ENCODE measurements around the gene ACR.
"Not testable (repeated sequence)": the region's sequence is repeated elsewhere in the genome, so short reads cannot be mapped to it uniquely, and the experiment has no call there.

The ACR gene

DNA sequence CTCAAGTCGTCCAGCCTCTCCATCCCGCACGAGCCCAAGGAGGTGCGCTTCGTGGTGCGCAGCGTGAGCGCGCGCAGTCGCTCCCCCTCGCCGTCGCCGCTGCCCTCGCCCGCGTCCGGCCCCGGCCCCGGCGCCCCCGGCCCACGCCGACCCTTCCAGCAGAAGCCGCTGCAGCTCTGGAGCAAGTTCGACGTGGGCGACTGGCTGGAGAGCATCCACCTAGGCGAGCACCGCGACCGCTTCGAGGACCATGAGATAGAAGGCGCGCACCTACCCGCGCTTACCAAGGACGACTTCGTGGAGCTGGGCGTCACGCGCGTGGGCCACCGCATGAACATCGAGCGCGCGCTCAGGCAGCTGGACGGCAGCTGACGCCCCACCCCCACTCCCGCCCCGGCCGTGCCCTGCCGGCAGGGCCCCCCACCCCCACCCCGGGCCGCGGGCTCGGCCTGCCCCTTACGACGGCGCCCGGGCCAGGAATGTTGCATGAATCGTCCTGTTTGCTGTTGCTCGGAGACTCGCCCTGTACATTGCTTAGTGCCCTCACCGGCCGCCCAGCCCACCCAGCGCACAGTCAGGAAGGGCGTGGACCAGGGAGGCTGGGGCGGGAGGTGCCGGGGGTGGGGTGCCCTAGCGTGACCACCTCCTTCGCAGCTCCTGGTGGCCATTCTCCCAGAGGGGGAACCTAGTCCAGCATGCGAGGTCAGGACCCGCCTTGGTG is 6.9 kb upstream of the ACR start:
- in situ Hi-C loops (cut with HindIII; ENCODE audit: low sequenced_read_pairs) = no loop called here

DNA sequence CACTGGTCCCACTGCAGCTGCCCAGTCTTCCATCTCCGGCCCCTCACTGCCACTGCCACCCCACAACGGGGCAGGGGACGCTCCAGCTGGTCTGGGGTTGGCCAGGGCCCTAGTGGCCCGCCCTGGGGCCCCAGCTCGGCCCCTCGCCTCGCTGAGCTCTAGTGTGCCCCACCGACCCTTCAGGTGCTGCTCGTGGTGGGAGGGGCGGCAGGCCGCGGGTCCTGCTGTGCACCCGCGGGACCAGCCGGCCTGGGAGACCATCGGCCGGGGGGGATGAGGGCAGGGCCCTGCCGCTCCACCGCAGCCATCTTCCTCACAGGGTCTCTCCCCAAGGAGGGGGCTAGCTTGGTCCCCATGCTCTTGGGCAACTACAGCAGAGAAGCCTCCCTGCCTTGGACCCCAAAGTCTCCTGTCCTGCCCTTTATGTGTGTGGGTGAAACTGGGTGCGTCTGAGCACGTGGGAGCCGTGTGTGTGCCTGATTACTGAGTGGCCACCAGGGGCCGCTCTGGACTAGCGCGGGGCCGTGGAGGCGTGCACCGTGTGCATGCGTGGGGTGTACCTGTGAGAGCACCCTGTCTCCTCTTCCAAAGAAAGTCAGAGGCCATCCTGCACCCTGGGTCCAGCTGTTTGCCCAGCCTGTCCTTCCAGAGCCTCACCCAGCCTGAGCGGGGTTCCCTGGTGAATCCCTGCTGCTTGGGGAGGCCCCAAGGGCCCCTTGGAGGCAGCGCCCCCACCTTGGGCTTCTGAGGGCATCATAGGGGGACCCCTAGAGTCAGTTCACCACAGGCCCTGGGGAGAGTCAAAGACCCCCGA is 6.0 kb upstream of the ACR start:
- in situ Hi-C loops (cut with HindIII; ENCODE audit: low sequenced_read_pairs) = no loop called here

DNA sequence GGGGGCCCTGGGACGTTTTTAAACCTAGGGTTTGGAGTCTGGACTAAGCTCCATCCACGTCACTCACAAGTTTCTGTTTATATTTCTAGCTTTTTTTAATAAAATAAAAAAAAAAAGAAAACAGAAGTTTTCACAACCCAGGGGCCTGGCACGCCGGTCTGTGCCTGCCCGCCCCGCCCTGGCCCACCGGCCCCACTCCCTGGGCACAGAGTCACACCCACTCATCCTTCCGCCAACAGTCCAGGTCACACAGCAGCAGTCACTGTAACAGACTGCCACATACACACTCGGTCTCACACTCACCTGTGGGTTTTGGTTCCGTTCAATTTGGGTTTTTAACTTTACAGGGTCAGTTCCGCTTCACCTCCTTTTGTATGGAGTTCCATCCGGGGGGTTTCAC is 5.3 kb upstream of the ACR start:
- in situ Hi-C loops (cut with HindIII; ENCODE audit: low sequenced_read_pairs) = no loop called here

DNA sequence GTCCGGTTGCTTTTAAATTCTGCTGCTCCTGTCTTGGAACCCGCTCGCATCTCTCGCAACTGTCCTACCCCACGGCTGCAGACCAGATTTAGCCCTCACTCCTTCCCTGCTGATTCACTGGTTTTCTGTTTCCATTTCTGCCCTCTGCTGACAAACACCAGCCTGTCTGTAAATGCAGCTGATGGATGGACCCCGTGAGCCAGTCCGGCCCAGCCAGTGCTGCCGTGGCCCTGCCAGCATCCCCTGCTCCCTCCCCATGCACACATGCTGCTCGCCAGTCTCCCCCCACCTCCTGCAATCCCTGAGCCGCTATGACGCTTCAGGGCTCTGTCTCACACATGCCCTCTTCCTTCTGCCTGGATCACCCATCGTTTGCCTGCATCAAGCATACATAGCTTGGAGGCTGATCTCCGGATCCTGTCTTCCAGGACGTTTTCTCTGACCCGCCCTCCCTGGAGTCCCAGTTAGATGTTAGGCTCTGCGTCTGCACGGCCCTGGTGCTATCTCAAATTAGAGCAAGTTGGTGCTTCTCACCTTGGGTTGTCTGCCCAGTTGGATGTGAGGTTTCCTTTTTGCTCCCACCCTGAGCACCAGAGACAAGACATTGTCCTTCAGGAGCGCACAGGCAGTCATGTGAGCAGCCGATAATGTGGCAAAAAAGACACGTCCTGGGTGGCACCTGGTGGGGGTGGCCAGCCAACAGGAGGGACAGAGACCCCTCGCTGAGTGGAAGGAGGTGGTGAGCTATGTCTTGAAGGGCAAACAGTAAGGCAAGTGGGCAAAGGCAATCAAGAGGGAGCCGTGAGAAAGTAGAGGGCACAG is 4.3 kb upstream of the ACR start:
- in situ Hi-C loops (cut with HindIII; ENCODE audit: low sequenced_read_pairs) = no loop called here

DNA sequence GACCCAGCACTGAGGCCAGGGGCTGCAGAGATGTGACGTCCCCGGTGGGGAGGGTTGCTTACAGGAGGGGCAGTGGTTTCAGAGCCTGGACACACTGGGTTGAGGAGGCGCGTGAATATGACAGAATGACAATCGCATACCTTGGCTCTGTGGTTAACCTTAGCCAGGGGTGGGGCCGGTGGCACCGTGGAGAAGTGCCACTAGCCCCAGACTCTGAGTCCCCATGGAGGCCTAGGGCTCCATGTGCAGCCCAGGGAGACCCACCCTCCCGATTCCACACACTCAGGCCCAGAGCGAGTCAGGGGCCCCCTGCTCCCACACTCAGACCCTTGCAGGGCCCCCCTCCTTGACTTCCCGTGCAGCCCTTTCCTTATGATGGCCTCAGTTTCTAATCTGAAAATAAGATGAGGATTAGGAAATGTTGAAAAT is 3.6 kb upstream of the ACR start:
- in situ Hi-C loops (cut with HindIII; ENCODE audit: low sequenced_read_pairs) = no loop called here

DNA sequence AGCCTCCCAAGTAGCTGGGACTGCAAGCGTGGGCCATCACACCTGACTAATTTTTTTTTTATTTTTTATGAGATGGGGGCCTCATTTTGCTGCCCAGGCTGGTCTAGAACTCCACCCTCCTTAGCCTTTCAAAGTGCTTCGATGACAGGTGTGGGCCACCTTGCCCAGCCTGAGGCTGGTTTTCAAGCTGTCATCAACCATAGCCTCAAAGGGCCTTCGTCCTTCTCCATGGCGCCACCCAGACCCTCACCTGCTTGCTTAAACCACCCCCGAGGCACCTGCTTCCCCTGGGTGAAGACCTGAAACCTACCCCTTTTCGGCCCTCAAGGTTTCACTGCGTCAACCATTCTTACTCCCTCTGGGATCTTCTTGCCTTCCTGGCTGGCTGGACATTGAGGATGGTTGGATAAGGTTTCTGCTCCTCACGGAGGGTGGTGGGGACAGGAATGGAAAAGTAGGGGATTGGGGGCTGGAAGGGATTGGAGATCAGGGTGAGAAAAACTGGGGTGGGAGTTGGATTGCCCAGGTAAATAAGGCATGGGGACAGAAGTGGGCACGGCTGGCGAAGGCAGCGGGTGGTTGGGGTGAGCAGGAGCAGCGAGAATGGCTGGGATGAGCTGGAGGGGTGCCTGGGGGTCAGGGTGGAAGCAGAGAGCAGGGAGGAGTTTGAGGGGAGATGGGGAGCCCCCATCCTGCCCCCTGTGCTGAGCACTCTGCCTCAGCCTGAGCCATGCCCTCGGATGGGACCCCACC is 2.8 kb upstream of the ACR start:
- in situ Hi-C loops (cut with HindIII; ENCODE audit: low sequenced_read_pairs) = no loop called here

DNA sequence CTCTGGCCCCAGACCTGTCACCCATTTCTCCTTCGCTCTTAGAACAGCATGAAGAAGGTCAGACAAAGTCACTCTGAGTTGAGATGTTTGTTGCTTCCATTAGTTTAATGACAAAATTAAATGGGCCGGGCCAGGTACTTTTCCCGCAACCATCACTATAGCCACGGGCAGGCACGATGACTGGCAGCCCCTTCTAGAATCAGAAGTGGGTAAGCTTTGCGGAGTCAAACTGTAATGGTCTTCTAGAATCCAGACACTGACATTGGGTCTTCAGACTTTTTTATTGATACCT is 2.3 kb upstream of the ACR start:
- in situ Hi-C loops (cut with HindIII; ENCODE audit: low sequenced_read_pairs) = no loop called here

DNA sequence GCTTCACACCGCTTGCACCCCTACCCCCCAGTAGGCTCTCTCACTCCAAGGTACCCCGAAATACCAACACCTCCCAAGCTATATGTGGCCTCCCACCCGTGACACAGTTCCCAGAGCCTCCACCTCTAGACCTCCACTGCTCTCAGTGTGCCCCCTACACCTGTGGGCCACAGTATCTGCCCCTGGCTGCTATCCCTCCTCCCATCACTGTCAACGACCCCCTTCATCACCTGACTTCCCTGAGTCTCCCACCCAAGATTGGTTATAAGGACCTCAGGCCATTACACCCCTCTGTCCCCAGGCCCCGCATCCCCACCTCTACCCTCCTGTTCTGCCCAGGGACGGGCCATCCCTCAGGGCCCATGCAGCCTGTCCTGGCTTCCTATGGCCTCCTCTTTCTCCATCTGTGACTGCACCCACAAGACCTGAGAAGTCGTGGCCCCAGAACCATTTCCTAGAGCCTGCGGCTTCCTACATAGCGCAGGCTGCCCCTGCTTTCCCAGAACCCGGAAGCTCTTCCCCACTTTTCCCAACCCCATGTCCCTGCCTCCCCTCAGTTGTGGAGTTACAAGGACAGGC is 734 bp downstream of the ACR start:
- in situ Hi-C loops (cut with HindIII; ENCODE audit: low sequenced_read_pairs) = no loop called here

DNA sequence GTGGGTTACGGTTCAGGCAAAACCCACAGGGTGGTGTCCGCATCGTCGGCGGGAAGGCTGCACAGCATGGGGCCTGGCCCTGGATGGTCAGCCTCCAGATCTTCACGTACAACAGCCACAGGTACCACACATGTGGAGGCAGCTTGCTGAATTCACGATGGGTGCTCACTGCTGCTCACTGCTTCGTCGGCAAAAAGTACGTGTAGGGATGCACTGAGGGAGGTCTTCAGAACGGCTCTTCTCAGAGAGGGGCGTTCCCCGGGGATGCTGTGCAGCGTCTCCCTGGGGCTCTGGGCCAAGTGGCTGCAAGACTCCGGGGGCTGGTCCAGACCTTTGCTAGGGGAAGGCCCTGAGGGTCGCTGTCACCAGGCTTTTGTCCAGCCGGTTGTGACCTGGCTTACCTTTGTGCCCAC is 1.3 kb downstream of the ACR start:
- in situ Hi-C loops (cut with HindIII; ENCODE audit: low sequenced_read_pairs) = no loop called here

DNA sequence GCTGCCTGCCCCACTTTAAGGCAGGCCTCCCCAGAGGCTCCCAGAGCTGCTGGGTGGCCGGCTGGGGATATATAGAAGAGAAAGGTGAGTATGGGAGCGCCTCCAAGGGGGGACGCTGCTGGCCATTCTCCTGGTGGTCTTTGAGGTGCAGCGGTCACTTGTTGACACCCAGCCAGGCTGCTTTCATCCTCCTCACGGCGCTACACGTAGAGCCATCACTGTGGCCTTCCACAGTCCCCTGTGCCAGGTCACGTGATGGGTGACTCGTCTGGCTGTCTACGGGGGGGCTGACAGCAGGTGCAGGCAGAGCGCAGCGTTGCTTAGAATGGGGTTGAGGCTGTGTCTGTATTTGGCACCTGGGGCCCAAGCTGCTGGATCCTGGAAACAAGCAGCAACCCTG is 1.9 kb downstream of the ACR start:
- in situ Hi-C loops (cut with HindIII; ENCODE audit: low sequenced_read_pairs) = no loop called here

DNA sequence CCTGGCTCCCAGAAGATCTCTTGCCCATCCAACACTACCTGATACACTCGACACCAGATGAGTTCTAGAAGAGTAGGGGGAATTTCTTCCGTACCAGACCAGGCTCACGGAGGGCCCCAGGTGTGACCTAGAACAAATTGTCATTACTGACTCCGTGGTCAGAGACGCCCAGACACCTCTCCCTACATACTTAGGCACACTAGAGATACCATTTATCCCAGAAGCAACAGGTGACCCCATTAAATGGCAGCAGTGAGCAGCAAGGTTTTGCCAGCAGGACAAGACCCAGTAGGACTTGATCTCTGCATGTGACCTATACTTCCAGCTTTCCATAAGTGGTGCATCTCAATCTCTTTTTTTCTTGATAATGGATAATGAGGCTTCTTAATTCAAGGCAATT is 2.7 kb downstream of the ACR start:
- in situ Hi-C loops (cut with HindIII; ENCODE audit: low sequenced_read_pairs) = not testable (repeated sequence)

DNA sequence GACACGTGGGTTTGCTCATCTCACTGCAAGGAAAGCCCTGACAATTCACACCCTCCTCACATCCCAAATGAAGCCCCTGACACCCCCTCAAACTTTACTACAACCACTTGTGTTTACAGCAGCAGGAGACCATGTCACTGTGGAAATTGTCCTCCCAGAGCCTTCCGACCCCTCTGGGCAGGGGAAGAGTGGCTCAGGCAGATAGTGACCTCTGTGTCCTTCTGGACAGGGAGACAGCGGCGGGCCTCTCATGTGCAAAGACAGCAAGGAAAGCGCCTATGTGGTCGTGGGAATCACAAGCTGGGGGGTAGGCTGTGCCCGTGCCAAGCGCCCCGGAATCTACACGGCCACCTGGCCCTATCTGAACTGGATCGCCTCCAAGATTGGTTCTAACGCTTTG is 6.4 kb downstream of the ACR start:
- in situ Hi-C loops (cut with HindIII; ENCODE audit: low sequenced_read_pairs) = not testable (repeated sequence)

DNA sequence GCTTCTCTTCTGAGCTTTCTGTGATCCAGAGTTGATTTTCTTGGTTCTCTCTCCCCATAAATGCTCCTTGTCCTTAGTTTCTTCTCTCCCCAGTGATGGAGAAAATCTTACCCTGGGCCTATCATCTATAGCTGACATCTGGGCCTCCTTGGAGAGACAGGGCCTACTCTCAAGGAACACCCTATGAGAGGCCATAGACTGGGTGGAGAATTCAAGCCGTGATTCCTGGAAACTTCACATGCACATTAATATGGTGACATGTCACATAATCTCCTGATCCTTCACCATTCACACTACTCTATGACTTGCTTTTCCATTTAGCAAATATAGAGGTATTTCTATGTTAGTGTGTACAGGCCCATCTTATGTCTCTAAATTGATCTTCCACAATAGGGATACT is 9.5 kb downstream of the ACR start:
- in situ Hi-C loops (cut with HindIII; ENCODE audit: low sequenced_read_pairs) = not testable (repeated sequence)

DNA sequence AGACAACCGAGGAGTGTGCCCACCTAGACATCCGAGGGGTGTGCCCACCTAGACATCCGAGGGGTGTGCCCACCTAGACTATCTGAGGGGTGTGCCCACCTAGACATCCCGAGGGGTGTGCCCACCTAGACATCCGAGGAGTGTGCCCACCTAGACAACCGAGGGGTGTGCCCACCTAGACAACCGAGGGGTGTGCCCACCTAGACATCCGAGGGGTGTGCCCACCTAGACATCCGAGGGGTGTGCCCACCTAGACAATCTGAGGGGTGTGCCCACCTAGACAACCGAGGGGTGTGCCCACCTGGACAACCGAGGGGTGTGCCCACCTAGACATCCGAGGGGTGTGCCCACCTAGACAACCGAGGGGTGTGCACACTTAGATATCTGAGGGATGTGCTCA is 10.6 kb downstream of the ACR start:
- in situ Hi-C loops (cut with HindIII; ENCODE audit: low sequenced_read_pairs) = not testable (repeated sequence)

DNA sequence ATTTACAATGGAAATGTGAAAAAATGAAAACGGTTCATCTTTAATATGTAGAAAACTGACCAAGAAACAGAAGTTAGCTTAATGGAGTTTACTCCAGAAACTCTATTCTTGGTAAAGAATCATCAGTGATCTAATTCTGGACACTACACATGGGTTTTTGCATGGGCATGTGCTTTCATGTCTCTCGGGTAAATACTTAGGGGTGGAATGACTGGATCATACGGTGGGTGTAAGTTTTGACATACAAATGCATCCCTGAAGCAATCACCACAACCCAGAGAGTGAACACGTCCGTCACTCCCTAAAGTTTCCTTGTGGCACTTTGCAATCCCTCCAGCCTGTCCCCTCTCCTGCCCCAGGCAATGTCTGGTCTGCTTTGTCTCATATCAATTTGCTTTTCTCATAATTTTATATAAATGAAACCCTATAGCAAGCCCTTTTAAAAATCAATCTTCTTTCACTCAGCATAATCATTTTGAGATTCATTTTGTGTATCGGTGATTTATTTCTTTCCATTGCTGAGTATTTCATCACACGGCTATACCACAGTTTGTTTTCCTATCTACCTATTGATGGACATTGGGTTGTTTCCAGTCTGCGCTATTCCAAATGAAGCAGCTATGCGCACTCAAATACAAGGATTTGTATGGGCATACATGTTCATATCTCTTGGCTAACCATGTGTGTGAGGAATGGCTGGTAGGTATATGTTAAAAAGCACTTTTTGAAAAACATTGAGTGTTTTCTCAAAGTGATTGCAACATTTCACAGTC is 11.5 kb downstream of the ACR start:
- in situ Hi-C loops (cut with HindIII; ENCODE audit: low sequenced_read_pairs) = not testable (repeated sequence)

DNA sequence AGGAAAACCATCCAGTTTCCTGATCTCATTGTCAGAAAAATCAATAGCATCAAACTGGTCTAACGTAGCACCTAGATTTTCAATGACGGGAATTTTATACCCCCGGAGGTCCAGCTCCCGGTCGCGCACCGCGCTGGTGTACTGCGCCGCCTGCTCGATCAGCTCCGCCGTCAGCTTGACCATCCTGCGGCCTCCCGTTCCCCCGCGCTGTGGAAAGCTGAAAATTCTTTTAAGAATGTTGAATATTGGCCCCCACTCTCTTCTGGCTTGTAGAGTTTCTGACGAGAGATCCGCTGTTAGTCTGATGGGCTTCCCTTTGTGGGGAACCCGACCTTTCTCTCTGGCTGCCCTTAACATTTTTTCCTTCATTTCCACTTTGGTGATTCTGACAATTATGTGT is 17.2 kb downstream of the ACR start:
- in situ Hi-C loops (cut with HindIII; ENCODE audit: low sequenced_read_pairs) = not testable (repeated sequence)

DNA sequence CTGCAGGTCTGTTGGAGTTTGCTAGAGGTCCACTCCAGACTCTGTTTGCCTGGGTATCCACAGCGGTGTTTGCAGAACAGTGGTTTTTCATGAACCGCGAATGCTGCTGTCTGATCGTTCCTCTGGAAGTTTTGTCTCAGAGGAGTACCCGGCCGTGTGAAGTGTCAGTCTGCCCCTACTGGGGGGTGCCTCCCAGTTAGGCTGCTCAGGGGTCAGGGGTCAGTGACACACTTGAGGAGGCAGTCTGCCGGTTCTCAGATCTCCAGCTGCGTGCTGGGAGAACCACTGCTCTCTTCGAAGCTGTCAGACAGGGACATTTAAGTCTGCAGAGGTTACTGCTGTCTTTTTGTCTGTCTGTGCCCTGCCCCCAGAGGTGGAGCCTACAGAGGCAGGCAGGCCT is 18.4 kb downstream of the ACR start:
- in situ Hi-C loops (cut with HindIII; ENCODE audit: low sequenced_read_pairs) = not testable (repeated sequence)

DNA sequence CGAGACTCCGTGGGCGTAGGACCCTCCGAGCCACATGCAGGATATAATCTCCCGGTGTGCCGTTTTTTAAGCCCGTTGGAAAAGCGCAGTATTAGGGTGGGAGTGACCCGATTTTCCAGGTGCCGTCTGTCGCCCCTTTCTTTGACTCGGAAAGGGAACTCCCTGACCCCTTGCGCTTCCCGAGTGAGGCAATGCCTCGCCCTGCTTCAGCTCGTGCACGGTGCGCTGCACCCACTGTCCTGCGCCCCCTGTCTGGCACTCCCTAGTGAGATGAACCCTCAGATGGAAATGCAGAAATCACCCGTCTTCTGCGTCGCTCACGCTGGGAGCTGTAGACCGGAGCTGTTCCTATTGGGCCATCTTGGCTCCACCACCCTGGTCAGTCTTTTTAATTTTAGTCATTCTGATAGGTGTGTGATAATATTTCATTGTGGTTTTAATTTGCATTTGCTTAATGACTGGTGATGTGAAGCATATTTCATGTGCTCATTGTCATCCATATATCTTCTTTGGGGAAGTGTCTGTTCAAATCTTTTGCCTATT is 19.0 kb downstream of the ACR start:
- in situ Hi-C loops (cut with HindIII; ENCODE audit: low sequenced_read_pairs) = not testable (repeated sequence)

DNA sequence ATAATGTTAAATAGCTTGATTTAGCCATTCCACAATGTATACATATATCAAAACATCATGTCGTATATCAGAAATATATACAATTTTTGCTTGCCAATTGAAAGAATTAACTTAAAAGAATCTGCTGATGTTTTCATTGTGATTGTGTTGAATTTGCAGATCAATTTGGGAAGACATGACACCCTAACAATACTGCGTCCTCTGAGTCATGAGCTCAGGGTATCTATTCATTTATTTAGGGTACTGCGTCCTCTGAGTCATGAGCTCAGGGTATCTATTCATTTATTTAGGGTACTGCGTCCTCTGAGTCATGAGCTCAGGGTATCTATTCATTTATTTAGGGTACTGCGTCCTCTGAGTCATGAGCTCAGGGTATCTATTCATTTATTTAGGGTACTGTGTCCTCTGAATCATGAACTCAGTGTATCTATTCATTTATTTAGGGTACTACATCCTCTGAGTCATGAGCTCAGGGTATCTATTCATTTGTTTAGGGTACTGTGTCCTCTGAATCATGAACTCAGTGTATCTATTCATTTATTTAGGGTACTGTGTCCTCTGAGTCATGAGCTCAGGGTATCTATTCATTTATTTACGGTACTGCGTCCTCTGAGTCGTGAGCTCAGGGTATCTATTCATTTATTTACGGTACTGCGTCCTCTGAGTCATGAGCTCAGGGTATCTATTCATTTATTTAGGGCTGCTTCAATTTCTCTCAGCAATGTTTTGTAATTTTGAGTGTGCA is 21.8 kb downstream of the ACR start:
- in situ Hi-C loops (cut with HindIII; ENCODE audit: low sequenced_read_pairs) = not testable (repeated sequence)
